GM19043 (cell line): Measurements from ENCODE around the gene TBC1D5.
"Not testable (repeated sequence)": the region's sequence is repeated elsewhere in the genome, so short reads cannot be mapped to it uniquely, and the experiment has no call there.

ENCODE experiments used
- ATAC-seq: cut with Tn5 transposase; IDR thresholded peaks from one replicate; pipeline ENCODE4 v1.9.1; 2021; ENCODE audit warnings: low read depth; ENCODE audit not compliant: unreplicated experiment

Gene TBC1D5

GRCh38 chr3:17554078-17554477, 188.4 kb downstream of the TBC1D5 start:
- no peak for ATAC-seq

GRCh38 chr3:17553080-17553479, 189.4 kb downstream of the TBC1D5 start:
- ATAC-seq, result no peak

GRCh38 chr3:17552351-17552750, 190.1 kb downstream of the TBC1D5 start:
- ATAC-seq, result no peak

- no peak for ATAC-seq
Observed at GRCh38 chr3:17551895-17552294, 190.5 kb downstream of the TBC1D5 start.

GRCh38 chr3:17551333-17551732, 191.1 kb downstream of the TBC1D5 start:
- ATAC-seq, result no peak

GRCh38 chr3:17550624-17551023, 191.8 kb downstream of the TBC1D5 start:
- ATAC-seq, result no peak

GRCh38 chr3:17546500-17547255, 195.8 kb downstream of the TBC1D5 start:
- ATAC-seq, result no peak

- ATAC-seq, result no peak
Observed at GRCh38 chr3:17544632-17545031, 197.8 kb downstream of the TBC1D5 start.

- ATAC-seq, result no peak
Observed at GRCh38 chr3:17542591-17542990, 199.8 kb downstream of the TBC1D5 start.

GRCh38 chr3:17539436-17539835, 203.0 kb downstream of the TBC1D5 start:
- no peak for ATAC-seq

GRCh38 chr3:17535274-17535673, 207.2 kb downstream of the TBC1D5 start:
- ATAC-seq, result no peak

GRCh38 chr3:17532446-17532845, 210.0 kb downstream of the TBC1D5 start:
- ATAC-seq, result not testable (repeated sequence)

- no peak for ATAC-seq
Observed at GRCh38 chr3:17529677-17530076, 212.8 kb downstream of the TBC1D5 start.

- no peak for ATAC-seq
Observed at GRCh38 chr3:17518189-17519059, 224.0 kb downstream of the TBC1D5 start.

- ATAC-seq, result no peak
Observed at GRCh38 chr3:17515445-17516234, 226.8 kb downstream of the TBC1D5 start.

GRCh38 chr3:17514597-17514996, 227.8 kb downstream of the TBC1D5 start:
- ATAC-seq, result no peak

- no peak for ATAC-seq
Observed at GRCh38 chr3:17510265-17510664, 232.2 kb downstream of the TBC1D5 start.

GRCh38 chr3:17508180-17508752, 234.2 kb downstream of the TBC1D5 start:
- ATAC-seq, result no peak

- no peak for ATAC-seq
Observed at GRCh38 chr3:17507480-17507879, 235.0 kb downstream of the TBC1D5 start.

- ATAC-seq, result no peak
Observed at GRCh38 chr3:17505856-17506255, 236.6 kb downstream of the TBC1D5 start.

GRCh38 chr3:17501745-17502144, 240.7 kb downstream of the TBC1D5 start:
- no peak for ATAC-seq
